MM.1S (cell line): Measurements from ENCODE around the gene ACP1.

ENCODE experiments used
- DNase-seq: peaks from one replicate; pipeline ENCODE4 v3.0.0-alpha.2; 2015
- H2AFZ ChIP-seq: fragments of 300-600 bp; sonication (generic); 2 replicates; pipeline ENCODE4 v1.6.0; 2016; ENCODE audit warnings: antibody characterized with exemption, low read length
- H3F3A ChIP-seq: fragments of 300-600 bp; sonication (generic); 2 replicates; pipeline ENCODE4 v1.6.1; 2016; ENCODE audit warnings: mild to moderate bottlenecking, antibody characterized with exemption, low read length, moderate library complexity, mixed read lengths; ENCODE audit not compliant: insufficient read depth
- H3K27ac ChIP-seq: fragments of 300-600 bp; sonication (generic); 2 replicates; pipeline ENCODE4 v1.5.1; 2016; ENCODE audit warnings: mild to moderate bottlenecking, low read length
- H3K27me3 ChIP-seq: fragments of 300-600 bp; sonication (generic); replicated peaks from 2 replicates; pipeline ENCODE4 v1.6.0; 2016; ENCODE audit warnings: low read length; ENCODE audit not compliant: insufficient read depth
- H3K36me3 ChIP-seq: fragments of 300-600 bp; sonication (generic); replicated peaks from 2 replicates; pipeline ENCODE4 v1.6.1; 2016; ENCODE audit warnings: mild to moderate bottlenecking, low read length, mixed read lengths; ENCODE audit not compliant: insufficient read depth
- H3K4me1 ChIP-seq: fragments of 300-600 bp; sonication (generic); 2 replicates; pipeline ENCODE4 v1.6.1; 2016; ENCODE audit warnings: low read length, mixed read lengths
- H3K4me2 ChIP-seq: fragments of 300-600 bp; sonication (generic); 2 replicates; pipeline ENCODE4 v1.6.0; 2016; ENCODE audit warnings: low read depth, low read length
- H3K4me3 ChIP-seq: fragments of 300-600 bp; sonication (generic); 2 replicates; pipeline ENCODE4 v1.5.1; 2016; ENCODE audit warnings: low read length, mixed read lengths
- H3K79me2 ChIP-seq: fragments of 300-600 bp; sonication (generic); 2 replicates; pipeline ENCODE4 v1.6.1; 2016; ENCODE audit warnings: mixed run types, low read length, mixed read lengths
- H3K9ac ChIP-seq: fragments of 300-600 bp; sonication (generic); 2 replicates; pipeline ENCODE4 v1.6.1; 2016; ENCODE audit warnings: low read length, mixed read lengths
- H3K9me2 ChIP-seq: fragments of 300-600 bp; sonication (generic); replicated peaks from 2 replicates; pipeline ENCODE4 v1.6.1; 2016; ENCODE audit warnings: mild to moderate bottlenecking, low read length, mixed read lengths; ENCODE audit not compliant: insufficient read depth
- H3K9me3 ChIP-seq: fragments of 300-600 bp; sonication (generic); replicated peaks from 2 replicates; pipeline ENCODE4 v1.6.1; 2016; ENCODE audit warnings: mild to moderate bottlenecking, low read length, mixed read lengths; ENCODE audit not compliant: insufficient read depth
- H4K20me1 ChIP-seq: fragments of 300-600 bp; sonication (generic); 2 replicates; pipeline ENCODE4 v1.6.1; 2016; ENCODE audit warnings: mild to moderate bottlenecking, low read length, moderate library complexity, mixed read lengths; ENCODE audit not compliant: insufficient read depth
- CTCF ChIP-seq: fragments of 300-600 bp; sonication (generic); IDR thresholded peaks from 2 replicates; pipeline ENCODE4 v1.5.1; 2016; ENCODE audit warnings: antibody characterized with exemption, low read length, mixed read lengths
- EZH2 ChIP-seq: fragments of 300-600 bp; sonication (generic); optimal IDR thresholded peaks from 2 replicates; pipeline ENCODE3; 2017; ENCODE audit warnings: low read depth, mild to moderate bottlenecking, antibody characterized with exemption, low read length, mixed read lengths
- EZH2phosphoT487 ChIP-seq: fragments of 300-600 bp; sonication (generic); IDR thresholded peaks from 2 replicates; pipeline ENCODE4 v1.6.1; 2018; ENCODE audit warnings: antibody characterized with exemption, low read length

ACP1 gene

DNA sequence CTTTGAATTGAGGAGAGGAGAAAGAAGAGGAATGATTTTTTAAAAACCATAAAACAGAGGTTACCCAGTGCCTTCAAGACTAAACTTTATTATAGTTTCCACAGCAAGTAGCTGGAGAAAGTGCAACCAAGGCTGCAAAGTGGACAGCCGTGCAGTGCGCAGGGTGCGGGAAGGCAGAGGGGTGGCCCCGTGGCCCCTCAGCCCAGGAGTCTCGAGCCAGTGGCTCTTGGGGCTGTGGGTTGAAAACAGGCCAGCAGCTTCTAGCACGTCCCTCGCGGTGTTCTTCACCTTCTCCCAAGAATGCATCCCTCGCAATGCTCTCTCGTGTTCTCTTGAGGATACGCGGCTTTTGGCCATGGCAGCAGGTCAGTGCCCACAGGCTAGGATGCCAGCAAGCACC lies 51.6 kb downstream of the ACP1 start:
- TF ChIP-seq EZH2 (no peak), CTCF (no peak), EZH2phosphoT487 (no peak)
- Histone ChIP-seq H3K4me1 (no peaks in the 10 kb centered on the region), H3K4me3 (no peak overlapping the region), H4K20me1 (no peaks in the 10 kb centered on the region), H3K36me3 (no peaks in the 10 kb centered on the region), H3K27me3 (no peaks in the 10 kb centered on the region), H3F3A (no peaks in the 10 kb centered on the region), H3K9ac (no peak overlapping the region), H3K4me2 (no peak overlapping the region), H3K79me2 (no peaks in the 10 kb centered on the region), H3K9me3 (no peaks in the 10 kb centered on the region), H3K9me2 (no peaks in the 10 kb centered on the region), H3K27ac (no peak overlapping the region), H2AFZ (no peak overlapping the region)
- DNase-seq = no peak

DNA sequence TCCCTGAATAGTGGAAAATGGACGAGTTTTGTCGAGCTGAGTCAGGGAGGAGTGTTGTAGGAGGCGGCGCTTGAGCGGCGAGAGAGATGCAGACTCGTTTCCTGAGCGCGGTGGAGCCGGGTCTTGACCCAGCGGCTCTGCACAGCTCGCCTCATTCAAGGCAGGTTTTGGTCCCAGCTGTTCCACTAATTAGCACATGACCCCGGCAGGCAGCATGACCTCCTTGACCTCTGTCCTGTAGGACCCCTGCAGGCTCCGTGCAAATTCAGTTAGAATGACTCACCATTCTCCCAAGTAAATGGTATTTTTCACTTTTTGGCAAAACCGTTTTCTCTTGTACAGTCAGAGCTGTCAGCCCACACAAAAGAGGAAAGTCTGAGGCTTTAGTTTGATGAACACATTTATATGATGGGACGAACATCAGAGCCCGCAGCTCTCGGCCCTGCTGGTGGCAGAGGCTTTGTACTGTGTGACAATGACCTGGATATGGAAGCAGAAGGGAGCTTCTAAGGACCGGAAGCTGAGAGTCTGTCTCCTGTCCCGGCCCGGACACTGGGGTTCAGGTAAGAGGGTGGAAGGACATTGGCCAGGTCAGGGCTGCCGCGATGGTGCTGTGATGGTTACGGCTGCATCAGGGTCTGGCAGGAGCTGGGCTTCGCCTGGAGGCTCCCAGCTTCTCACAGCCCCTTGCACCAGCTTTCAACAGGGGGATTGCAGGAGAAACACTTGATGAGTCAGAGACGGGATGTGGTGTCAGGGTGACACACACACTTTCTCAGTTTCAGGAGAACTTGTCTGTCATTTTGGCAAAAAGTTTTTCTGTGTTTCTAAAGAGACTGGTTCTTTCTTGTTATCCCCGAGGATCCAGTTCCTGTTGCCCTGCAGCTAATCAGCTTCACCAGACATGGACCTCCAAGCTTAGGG lies 53.0 kb downstream of the ACP1 start:
- Histone ChIP-seq H4K20me1 (no peaks in the 10 kb centered on the region), H3F3A (no peaks in the 10 kb centered on the region), H3K9ac (no peak overlapping the region), H2AFZ (no peak overlapping the region), H3K79me2 (no peaks in the 10 kb centered on the region), H3K4me1 (no peaks in the 10 kb centered on the region), H3K36me3 (no peaks in the 10 kb centered on the region), H3K27me3 (no peaks in the 10 kb centered on the region), H3K4me3 (no peak overlapping the region), H3K27ac (no peak overlapping the region), H3K9me2 (no peaks in the 10 kb centered on the region), H3K9me3 (no peaks in the 10 kb centered on the region), H3K4me2 (no peak overlapping the region)
- no peak for DNase-seq
- TF ChIP-seq CTCF = no peak
- no peak for TF ChIP-seq EZH2
- TF ChIP-seq EZH2phosphoT487 = no peak

DNA sequence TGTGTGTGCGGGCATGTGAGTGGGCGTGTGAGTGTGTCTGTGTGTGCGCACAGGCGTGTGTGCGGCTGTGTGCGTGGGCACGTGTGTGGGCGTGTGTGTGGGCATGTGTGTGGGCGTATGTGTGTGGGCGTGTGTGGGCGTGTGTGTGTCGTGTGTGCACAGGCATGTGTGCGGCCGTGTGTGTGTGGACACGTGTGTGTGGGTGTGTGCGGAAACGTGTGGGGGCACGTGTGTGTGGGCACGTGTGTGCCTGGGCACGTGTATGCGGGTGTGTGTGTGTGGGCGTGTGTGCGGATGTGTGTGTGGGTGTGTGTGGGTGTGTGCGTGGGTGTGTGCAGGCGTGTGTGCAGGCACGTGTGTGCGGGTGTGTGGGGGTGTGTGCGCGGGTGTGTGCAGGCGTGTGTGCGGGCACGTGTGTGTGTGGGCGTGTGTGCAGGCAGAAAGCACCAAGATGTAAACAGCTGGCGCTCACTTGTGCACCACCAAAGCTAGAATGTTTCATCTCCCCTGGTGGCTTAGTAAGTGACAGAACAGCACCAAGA lies 54.4 kb downstream of the ACP1 start:
- Histone ChIP-seq H4K20me1 (no peaks in the 10 kb centered on the region), H3K36me3 (no peaks in the 10 kb centered on the region), H3K9me3 (no peaks in the 10 kb centered on the region), H3K4me2 (no peak overlapping the region), H3K4me1 (no peaks in the 10 kb centered on the region), H3K9me2 (no peaks in the 10 kb centered on the region), H3K27me3 (no peaks in the 10 kb centered on the region), H3K9ac (no peak overlapping the region), H2AFZ (no peak overlapping the region), H3K27ac (no peak overlapping the region), H3K79me2 (no peaks in the 10 kb centered on the region), H3K4me3 (no peak overlapping the region), H3F3A (no peaks in the 10 kb centered on the region)
- no peak for DNase-seq
- TF ChIP-seq EZH2 (no peak), EZH2phosphoT487 (no peak), CTCF (no peak)
